ENCODE measurements around the gene GNAT3.

Gene GNAT3

DNA sequence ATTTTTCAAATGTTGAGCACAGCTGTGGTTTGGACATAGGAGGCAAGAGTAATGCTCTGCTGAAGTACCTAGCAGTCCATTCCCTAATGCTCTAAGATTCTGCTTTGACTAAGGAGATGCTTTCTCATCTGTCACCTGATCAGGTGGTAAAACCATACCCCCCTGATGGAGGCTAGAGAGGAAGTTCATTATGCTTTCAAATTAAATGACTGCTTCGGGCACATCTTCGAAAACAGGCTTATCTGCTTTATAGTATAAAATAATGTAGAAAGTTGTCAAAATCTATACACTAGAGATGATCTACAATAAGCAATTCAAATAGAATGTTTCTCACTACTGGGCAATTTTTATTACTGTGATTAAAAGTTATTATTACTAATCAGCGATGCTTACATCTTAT is at the start of gene GNAT3:
GNAT3 (minus strand) TSS at position 101 of the 400 bp plus-strand sequence. CDS start 138 bp downstream, outside the sequence.
- ATAC-seq (replicated peaks; ENCODE audit: extremely low read depth, poor library complexity, severe bottlenecking) (no peak), DNase-seq (ENCODE audit: low spot score in 2 of 2) (no peak)
- no peaks in the 10 kb centered on the region for H3K36me3 Mint-ChIP-seq (ENCODE audit: insufficient read depth)
- H3K4me3 Mint-ChIP-seq = no peak within 1 kb of the TSS
- H3K27ac Mint-ChIP-seq (ENCODE audit: low read depth) = no peak within 1 kb of the TSS
- H3K27me3 Mint-ChIP-seq = no peaks in the 10 kb centered on the region
- no peaks in the 10 kb centered on the region for H3K4me1 Mint-ChIP-seq
- H3K9me3 Mint-ChIP-seq = peaks cover 6% of the 10 kb centered on the region

DNA sequence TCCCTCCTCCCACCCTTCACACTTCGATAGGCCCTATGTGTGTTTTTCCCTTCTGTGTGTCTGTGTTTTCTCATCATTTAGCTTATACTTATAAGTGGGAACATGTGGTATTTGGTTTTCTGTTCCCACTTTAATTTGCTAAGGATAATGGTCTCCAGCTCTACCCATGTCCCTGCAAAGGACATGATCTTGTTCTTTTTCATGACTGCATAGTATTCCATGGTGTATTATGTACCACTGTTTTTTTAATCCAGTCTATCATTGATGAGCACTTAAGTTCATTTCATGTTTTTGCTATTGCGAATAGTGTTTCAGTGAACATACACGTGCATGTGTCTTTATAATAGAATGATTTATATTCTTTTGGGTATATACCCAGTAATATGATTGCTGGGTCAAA is 46.3 kb upstream of the GNAT3 start:
- Mint-ChIP-seq H3K9me3 (peaks cover 45% of the 10 kb centered on the region), H3K4me3 (no peak overlapping the region), H3K4me1 (no peaks in the 10 kb centered on the region), H3K36me3 (ENCODE audit: insufficient read depth) (peaks cover 2% of the 10 kb centered on the region), H3K27me3 (no peaks in the 10 kb centered on the region), H3K27ac (ENCODE audit: low read depth) (no peak overlapping the region)
- DNase-seq (ENCODE audit: low spot score in 2 of 2) (no peak), ATAC-seq (replicated peaks; ENCODE audit: extremely low read depth, poor library complexity, severe bottlenecking) (no peak)

DNA sequence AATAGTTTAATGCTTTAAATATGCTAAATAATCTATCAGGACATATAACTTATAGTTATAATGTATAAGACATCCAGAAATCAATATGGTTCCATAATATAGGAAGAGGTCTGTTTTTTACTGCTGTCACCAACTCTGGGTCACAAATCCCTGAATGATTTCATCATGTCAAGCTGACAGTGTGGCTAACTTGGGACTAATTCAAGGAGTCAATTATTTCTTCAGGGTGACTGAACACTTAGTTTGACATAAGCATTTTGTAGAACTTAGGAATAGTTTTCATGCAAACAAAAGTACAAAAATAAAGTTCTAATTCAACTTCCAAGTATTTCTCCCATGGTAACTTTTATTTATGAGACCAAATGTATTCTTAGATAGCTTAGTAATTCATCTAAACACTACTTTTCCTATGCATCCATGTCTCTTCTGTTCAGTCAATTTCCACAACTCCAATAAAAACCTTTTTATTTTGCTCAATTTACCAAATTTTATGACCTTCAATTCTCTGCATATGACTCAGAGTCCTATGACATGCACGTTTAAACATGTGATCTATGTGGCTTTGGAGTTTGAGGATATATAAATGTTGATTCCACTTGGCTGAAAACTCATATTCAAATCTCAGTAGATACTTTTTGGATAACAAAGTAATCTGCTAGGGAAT is 40.3 kb upstream of the GNAT3 start:
- ATAC-seq (replicated peaks; ENCODE audit: extremely low read depth, poor library complexity, severe bottlenecking) = no peak
- H3K27me3 Mint-ChIP-seq = no peaks in the 10 kb centered on the region
- H3K4me1 Mint-ChIP-seq = no peaks in the 10 kb centered on the region
- no peak for DNase-seq (ENCODE audit: low spot score in 2 of 2)
- H3K27ac Mint-ChIP-seq (ENCODE audit: low read depth) = no peak overlapping the region
- peaks cover 2% of the 10 kb centered on the region for H3K36me3 Mint-ChIP-seq (ENCODE audit: insufficient read depth)
- H3K9me3 Mint-ChIP-seq = peaks cover 17% of the 10 kb centered on the region
- no peak overlapping the region for H3K4me3 Mint-ChIP-seq

DNA sequence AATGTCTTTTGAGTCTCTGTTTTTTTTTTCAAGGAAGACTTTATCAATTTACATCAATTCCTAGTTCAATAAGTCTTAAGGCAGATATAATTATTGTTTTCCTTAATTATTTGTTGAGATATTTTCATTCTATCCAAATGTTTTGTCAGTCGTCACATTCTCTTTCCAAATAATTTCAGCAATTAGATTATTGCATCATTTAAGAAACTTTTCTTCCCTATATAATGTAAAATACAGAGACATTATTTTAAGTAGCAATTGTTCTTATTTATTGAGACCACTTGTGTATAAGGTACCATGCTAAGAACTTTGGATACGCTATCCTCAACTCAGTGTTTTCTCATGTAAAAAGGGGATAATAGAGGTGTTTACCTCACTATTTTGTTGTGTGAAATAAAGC is 38.1 kb upstream of the GNAT3 start:
- Mint-ChIP-seq H3K27ac (ENCODE audit: low read depth) (no peak overlapping the region), H3K4me3 (no peak overlapping the region), H3K36me3 (ENCODE audit: insufficient read depth) (no peaks in the 10 kb centered on the region), H3K27me3 (no peaks in the 10 kb centered on the region), H3K4me1 (no peaks in the 10 kb centered on the region), H3K9me3 (peaks cover 9% of the 10 kb centered on the region)
- DNase-seq (ENCODE audit: low spot score in 2 of 2) (no peak), ATAC-seq (replicated peaks; ENCODE audit: extremely low read depth, poor library complexity, severe bottlenecking) (no peak)

DNA sequence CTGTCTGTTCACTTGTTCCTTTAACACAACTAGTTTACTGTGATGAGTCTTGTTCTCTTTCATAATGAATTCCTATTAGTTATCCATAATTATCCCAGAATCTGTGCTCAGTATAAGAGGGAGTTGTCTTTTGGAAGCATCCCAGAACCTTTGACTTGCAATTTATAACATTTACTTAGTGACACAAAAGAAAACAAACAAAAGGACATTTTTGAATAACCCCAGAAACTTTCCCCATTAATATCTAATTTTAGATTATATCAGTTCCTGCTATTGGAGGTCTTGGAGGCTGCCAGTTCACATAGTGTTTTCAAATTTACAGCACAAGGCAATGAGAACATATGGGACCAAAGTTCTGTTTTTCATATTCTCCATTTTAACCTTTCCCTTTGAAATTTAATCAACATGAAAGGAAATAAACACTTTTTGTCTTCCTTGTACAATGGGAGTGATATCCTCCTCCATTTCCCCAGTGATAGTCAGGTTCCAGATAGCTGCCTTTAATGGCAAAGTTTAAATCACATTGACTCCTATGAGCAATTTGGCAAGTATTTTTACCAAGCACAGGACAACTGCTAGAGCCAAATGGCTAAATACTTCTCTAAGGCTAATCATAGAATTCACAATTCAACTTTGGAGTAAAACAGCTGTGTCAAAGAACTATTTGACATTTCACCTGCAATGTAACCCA is 37.1 kb upstream of the GNAT3 start:
- H3K27ac Mint-ChIP-seq (ENCODE audit: low read depth) = no peak overlapping the region
- ATAC-seq (replicated peaks; ENCODE audit: extremely low read depth, poor library complexity, severe bottlenecking) = no peak
- no peaks in the 10 kb centered on the region for H3K4me1 Mint-ChIP-seq
- DNase-seq (ENCODE audit: low spot score in 2 of 2) = no peak
- no peaks in the 10 kb centered on the region for H3K36me3 Mint-ChIP-seq (ENCODE audit: insufficient read depth)
- no peaks in the 10 kb centered on the region for H3K27me3 Mint-ChIP-seq
- H3K4me3 Mint-ChIP-seq = no peak overlapping the region
- H3K9me3 Mint-ChIP-seq = peaks cover 8% of the 10 kb centered on the region

DNA sequence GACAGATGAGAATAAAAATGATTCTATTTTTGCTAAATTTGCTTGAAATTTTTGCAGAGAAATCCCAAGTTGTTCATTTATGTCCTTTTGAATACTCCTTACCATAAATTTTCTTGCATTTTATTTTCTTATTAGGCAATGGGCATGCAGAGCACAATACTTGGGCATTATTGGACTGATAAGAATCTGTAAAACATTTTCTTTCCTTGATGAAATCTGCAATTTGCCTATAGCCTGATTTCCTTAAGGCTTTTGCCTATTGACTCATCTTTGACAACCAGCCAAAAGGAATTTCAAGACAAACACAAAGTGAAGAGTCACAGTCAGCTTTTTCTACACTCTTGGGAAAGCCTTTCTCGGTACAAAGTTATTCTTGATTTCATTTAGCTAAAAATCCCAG is 30.5 kb upstream of the GNAT3 start:
- Mint-ChIP-seq H3K36me3 (ENCODE audit: insufficient read depth) (no peaks in the 10 kb centered on the region), H3K4me1 (no peaks in the 10 kb centered on the region)
- no peak for DNase-seq (ENCODE audit: low spot score in 2 of 2)

DNA sequence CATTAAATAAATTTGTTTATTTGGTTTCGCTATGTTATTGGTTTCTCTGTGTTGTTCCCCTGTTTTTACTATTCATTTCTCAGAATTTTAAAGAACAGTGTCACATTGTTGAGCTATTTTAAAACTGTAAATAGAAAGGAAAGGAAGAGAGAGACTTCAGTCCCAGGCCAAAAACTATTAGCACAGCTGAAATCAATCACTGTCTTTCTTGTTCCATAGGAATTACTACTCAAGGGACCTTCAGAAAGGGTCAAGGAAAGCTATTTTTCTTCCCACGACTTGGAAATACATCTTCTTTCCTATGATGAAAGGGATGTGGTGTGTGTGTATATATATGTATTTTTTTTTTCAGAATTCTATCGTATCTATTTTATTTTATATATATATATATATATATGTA is 29.0 kb upstream of the GNAT3 start:
- DNase-seq (ENCODE audit: low spot score in 2 of 2) (no peak), ATAC-seq (replicated peaks; ENCODE audit: extremely low read depth, poor library complexity, severe bottlenecking) (no peak)
- no peaks in the 10 kb centered on the region for H3K27me3 Mint-ChIP-seq
- H3K36me3 Mint-ChIP-seq (ENCODE audit: insufficient read depth) = no peaks in the 10 kb centered on the region
- peaks cover 4% of the 10 kb centered on the region for H3K9me3 Mint-ChIP-seq
- no peaks in the 10 kb centered on the region for H3K4me1 Mint-ChIP-seq
- no peak overlapping the region for H3K27ac Mint-ChIP-seq (ENCODE audit: low read depth)
- H3K4me3 Mint-ChIP-seq = no peak overlapping the region

More for the DNA sequence above, 30.5 kb upstream of the GNAT3 start:
- H3K9me3 Mint-ChIP-seq = peaks cover 4% of the 10 kb centered on the region
- no peak overlapping the region for H3K27ac Mint-ChIP-seq (ENCODE audit: low read depth)
- ATAC-seq (replicated peaks; ENCODE audit: extremely low read depth, poor library complexity, severe bottlenecking) = no peak
- no peak overlapping the region for H3K4me3 Mint-ChIP-seq
- H3K27me3 Mint-ChIP-seq = no peaks in the 10 kb centered on the region

DNA sequence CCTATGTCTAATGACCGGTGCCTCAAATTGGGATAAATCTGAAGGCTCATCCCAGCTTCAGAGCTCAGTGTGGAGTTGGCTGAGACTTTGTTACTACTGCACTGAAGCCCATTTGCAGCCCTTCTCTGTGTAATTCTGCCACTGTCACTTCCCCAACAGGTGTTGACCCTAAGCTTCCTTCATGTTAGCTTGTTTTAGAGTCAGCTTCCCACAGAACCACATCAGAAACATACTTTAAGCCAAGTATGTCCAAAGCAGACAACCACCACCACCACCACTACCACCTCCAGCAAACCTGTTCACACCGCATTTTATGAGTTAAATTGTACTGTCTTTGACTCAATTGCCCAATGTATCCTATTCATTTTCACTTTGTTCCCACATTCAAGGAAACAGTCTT is 25.2 kb upstream of the GNAT3 start:
- Mint-ChIP-seq H3K4me3 (no peak overlapping the region), H3K4me1 (no peaks in the 10 kb centered on the region), H3K27ac (ENCODE audit: low read depth) (no peak overlapping the region), H3K9me3 (peaks cover 9% of the 10 kb centered on the region), H3K27me3 (no peaks in the 10 kb centered on the region), H3K36me3 (ENCODE audit: insufficient read depth) (no peaks in the 10 kb centered on the region)
- ATAC-seq (replicated peaks; ENCODE audit: extremely low read depth, poor library complexity, severe bottlenecking) (no peak), DNase-seq (ENCODE audit: low spot score in 2 of 2) (no peak)

DNA sequence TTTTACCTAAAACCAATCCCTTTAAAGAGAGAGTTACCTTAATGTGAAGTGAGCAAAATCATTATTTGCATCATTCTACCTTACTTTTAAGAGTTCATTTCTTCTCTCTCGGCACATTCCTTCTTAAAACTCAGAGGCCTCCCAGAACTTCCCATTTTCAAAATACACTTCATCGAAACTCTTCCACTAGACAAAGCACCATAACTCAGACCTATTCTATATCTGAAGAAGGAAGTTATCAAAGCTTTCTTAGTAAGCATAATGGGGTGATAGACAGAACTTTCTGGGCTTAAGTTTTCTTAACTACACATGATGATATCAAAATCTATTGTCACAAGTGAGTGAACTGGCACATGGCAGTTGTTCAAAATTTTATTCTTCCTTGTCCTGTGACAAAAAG is 24.6 kb upstream of the GNAT3 start:
- H3K27ac Mint-ChIP-seq (ENCODE audit: low read depth) = no peak overlapping the region
- H3K9me3 Mint-ChIP-seq = peaks cover 5% of the 10 kb centered on the region
- DNase-seq (ENCODE audit: low spot score in 2 of 2) (no peak), ATAC-seq (replicated peaks; ENCODE audit: extremely low read depth, poor library complexity, severe bottlenecking) (no peak)
- no peaks in the 10 kb centered on the region for H3K4me1 Mint-ChIP-seq
- H3K27me3 Mint-ChIP-seq = no peaks in the 10 kb centered on the region
- H3K36me3 Mint-ChIP-seq (ENCODE audit: insufficient read depth) = no peaks in the 10 kb centered on the region
- H3K4me3 Mint-ChIP-seq = no peak overlapping the region

DNA sequence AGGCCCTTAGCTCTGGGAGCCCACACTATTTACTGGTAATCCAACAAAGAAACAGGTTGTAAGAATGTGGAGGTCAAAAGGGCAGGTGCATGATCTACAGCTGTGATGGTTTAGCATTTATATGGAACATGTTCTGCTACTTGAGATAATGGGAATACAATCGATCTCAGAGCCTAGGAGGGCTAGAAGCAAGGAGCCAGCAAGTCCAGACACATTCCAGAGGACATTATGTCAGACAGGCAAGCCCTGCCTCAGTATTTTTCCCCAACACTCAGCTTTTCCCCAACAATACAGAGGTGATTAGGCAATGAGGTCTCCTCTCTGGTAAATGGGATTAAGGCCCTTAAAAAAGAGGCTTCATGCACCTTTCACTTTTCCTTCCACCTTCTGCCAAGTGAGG is 21.4 kb upstream of the GNAT3 start:
- Mint-ChIP-seq H3K27ac (ENCODE audit: low read depth) (no peak overlapping the region), H3K9me3 (peaks cover 10% of the 10 kb centered on the region)
- no peak for ATAC-seq (replicated peaks; ENCODE audit: extremely low read depth, poor library complexity, severe bottlenecking)

DNA sequence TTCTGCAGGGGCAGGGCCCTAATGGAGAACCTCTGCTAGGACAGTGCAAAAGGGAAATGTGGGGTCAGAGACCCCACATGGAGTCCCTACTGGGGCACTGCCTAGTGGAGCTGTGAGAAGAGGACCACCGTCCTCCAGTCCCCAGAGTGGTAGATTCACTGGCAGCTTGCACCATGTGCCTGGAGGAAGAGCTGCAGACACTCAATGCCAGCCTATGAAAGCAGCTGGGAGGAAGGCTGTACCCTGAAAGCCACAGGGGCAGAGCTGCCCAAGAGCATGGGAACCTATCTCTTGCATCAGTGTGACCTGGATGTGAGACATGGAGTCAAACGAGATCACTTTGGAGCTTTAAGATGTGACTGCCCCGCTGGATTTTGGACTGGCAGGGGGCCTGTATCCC is 20.3 kb upstream of the GNAT3 start:
- Mint-ChIP-seq H3K27ac (ENCODE audit: low read depth) (no peak overlapping the region), H3K4me1 (no peaks in the 10 kb centered on the region), H3K36me3 (ENCODE audit: insufficient read depth) (no peaks in the 10 kb centered on the region), H3K4me3 (no peak overlapping the region), H3K27me3 (no peaks in the 10 kb centered on the region), H3K9me3 (peaks cover 10% of the 10 kb centered on the region)
- DNase-seq (ENCODE audit: low spot score in 2 of 2) (no peak), ATAC-seq (replicated peaks; ENCODE audit: extremely low read depth, poor library complexity, severe bottlenecking) (no peak)

More for the DNA sequence above, 21.4 kb upstream of the GNAT3 start:
- Mint-ChIP-seq H3K4me1 (no peaks in the 10 kb centered on the region), H3K36me3 (ENCODE audit: insufficient read depth) (no peaks in the 10 kb centered on the region), H3K4me3 (no peak overlapping the region), H3K27me3 (no peaks in the 10 kb centered on the region)
- DNase-seq (ENCODE audit: low spot score in 2 of 2) = no peak

DNA sequence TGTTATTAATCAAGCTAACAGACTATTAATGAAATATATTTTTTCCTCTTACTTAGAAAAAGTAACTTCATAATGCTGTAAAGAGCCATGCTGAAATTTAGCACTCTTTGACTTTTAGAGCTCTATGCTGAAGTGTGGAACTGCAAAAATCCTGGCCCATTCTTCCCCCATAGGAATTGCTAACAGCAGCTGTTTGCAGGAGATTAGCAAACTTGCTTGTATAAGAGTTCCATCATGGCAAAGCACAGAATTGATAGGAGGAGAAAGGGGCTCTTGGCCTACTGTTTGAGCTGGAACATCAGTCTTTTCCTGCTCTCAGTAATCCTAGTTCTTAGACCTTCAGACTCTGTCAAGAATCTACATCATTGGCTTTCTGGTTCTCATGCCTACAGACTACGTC is 18.3 kb upstream of the GNAT3 start:
- H3K9me3 Mint-ChIP-seq = peaks cover 18% of the 10 kb centered on the region
- no peak overlapping the region for H3K4me3 Mint-ChIP-seq

DNA sequence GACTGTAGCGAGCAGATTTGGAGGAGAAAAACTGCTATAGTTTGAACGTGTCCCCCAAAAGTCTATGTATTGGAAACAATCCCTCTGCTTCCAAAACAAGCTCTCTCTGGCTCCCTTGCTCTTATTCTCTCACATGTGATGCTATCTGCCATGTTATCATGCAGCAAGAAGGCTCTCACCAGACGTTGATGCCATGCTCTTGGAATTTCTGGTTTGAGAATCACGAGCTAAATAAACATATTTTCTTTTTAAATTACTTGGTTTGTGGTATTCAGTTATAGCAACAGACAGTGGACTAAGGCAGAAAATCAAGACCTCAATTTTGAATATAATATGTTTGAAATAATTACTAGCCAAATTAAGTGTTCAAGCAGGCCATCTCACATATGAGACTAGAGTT is 17.5 kb upstream of the GNAT3 start:
- H3K27ac Mint-ChIP-seq (ENCODE audit: low read depth) = no peak overlapping the region
- H3K4me1 Mint-ChIP-seq = no peaks in the 10 kb centered on the region
- H3K27me3 Mint-ChIP-seq = no peaks in the 10 kb centered on the region
- ATAC-seq (replicated peaks; ENCODE audit: extremely low read depth, poor library complexity, severe bottlenecking) = no peak
- no peaks in the 10 kb centered on the region for H3K36me3 Mint-ChIP-seq (ENCODE audit: insufficient read depth)
- DNase-seq (ENCODE audit: low spot score in 2 of 2) = no peak
- no peak overlapping the region for H3K4me3 Mint-ChIP-seq
- H3K9me3 Mint-ChIP-seq = peaks cover 24% of the 10 kb centered on the region

More for the DNA sequence above, 18.3 kb upstream of the GNAT3 start:
- Mint-ChIP-seq H3K4me1 (no peaks in the 10 kb centered on the region), H3K36me3 (ENCODE audit: insufficient read depth) (no peaks in the 10 kb centered on the region), H3K27me3 (no peaks in the 10 kb centered on the region), H3K27ac (ENCODE audit: low read depth) (no peak overlapping the region)
- DNase-seq (ENCODE audit: low spot score in 2 of 2) (no peak), ATAC-seq (replicated peaks; ENCODE audit: extremely low read depth, poor library complexity, severe bottlenecking) (no peak)

All from central memory CD8-positive, alpha-beta T cell (primary cell).